Gastroesophageal sphincter (tissue), 4 donors: ENCODE data around the gene DNM3. TPM values are rescaled to one million over a fixed set of nuclear protein-coding genes. Genes with fewer than 3 reads are reported as not detected.

Source experiments
- ATAC-seq: fragments of 150-250 bp; one replicate; pipeline ENCODE4 v1.9.1; 2016; ENCODE audit warnings: mild to moderate bottlenecking, moderate library complexity
- H3K27ac ChIP-seq, 4 donors: fragments of 200-600 bp; sonication (generic) in 3 of 4; 1 replicate in 3 of 4; 2 replicates in 1 of 4; pipeline ENCODE4 v1.5.1; 2016 to 2019
- H3K27me3 ChIP-seq: fragments of 200-600 bp; sonication (generic); one replicate; pipeline ENCODE4 v1.5.1; 2019
- H3K36me3 ChIP-seq, 2 donors: fragments of 200-600 bp; sonication (generic); one replicate each; pipeline ENCODE4 v1.5.1; 2019; ENCODE audit warnings: control low read depth in 1 of 2
- H3K4me1 ChIP-seq, 3 donors: fragments of 200-600 bp; sonication (generic); 1 replicate in 2 of 3; 2 replicates in 1 of 3; pipeline ENCODE4 v1.5.1; 2016 to 2019; ENCODE audit warnings: control low read depth in 2 of 3
- H3K4me3 ChIP-seq, 2 donors: fragments of 200-600 bp; sonication (generic); one replicate each; pipeline ENCODE4 v1.5.1; 2019; ENCODE audit warnings: mild to moderate bottlenecking in 1 of 2, moderate library complexity in 1 of 2
- H3K9me3 ChIP-seq, 3 donors: fragments of 200-600 bp; sonication (generic); one replicate each; pipeline ENCODE4 v1.5.1; 2017 to 2019; ENCODE audit warnings: control low read depth in 2 of 3
- CTCF ChIP-seq, 4 experiments: fragments of 200-600 bp in 2 of 4; fragments of 450-650 bp in 2 of 4; sonication (generic) in 1 of 4; IDR thresholded peaks; one replicate each; pipeline ENCODE4 v1.5.1; 2017 to 2019; ENCODE audit warnings: antibody characterized with exemption in 4 of 4, mild to moderate bottlenecking in 2 of 4, moderate library complexity in 2 of 4
- EP300 ChIP-seq: sonication (generic); formaldehyde crosslinking; IDR thresholded peaks from one replicate; pipeline ENCODE4 v1.6.1; 2017; ENCODE audit warnings: antibody characterized with exemption, mild to moderate bottlenecking
- POLR2A ChIP-seq, 2 donors: fragments of 450-650 bp; IDR thresholded peaks; one replicate each; pipeline ENCODE4 v1.6.1; 2017; ENCODE audit warnings: antibody characterized with exemption in 2 of 2, mild to moderate bottlenecking in 2 of 2, moderate library complexity in 1 of 2
- POLR2AphosphoS5 ChIP-seq: sonication (generic); formaldehyde crosslinking; IDR thresholded peaks from one replicate; pipeline ENCODE4 v1.6.1; 2017; ENCODE audit warnings: antibody characterized with exemption
- WGBS, 2 donors: methylation state at CpG; one replicate each; pipeline ENCODE4 v1.1.5; 2018; ENCODE audit warnings: low coverage in 1 of 2; 5-methylcytosine and 5-hydroxymethylcytosine counted together
- total RNA-seq, 4 donors: library from RNA; depleted of rRNA; stranded (reverse); fragments of >200 nt; gene quantifications; one replicate each; pipeline ENCODE4 v1.1.0, GENCODE V29; 2016

The DNM3 gene
- total RNA-seq: 1 to 10 TPM; 1.9 to 5.0 (median 3.9) TPM

- ATAC-seq: peak; percentile 98
- H3K9me3 ChIP-seq: no peaks in the 10 kb centered on the region
- H3K4me1 ChIP-seq: peaks cover 0 to 16% (median 0%) of the 10 kb centered on the region in 3 donors
- TF ChIP-seq POLR2AphosphoS5: peak; percentile 70
- TF ChIP-seq POLR2A (IDR thresholded peaks at IDR 0.05): peak; percentile 42 to 59
- TF ChIP-seq CTCF (IDR thresholded peaks at IDR 0.05): no peak
- peak within 1 kb of the TSS; percentile 39 to 86 for H3K4me3 ChIP-seq
- whole genome bisulfite sequencing, 2 donors: 0 to 4% methylated on average over 4 to 10 of the region's 85 CpGs
- H3K27me3 ChIP-seq: no peaks in the 10 kb centered on the region
- H3K36me3 ChIP-seq: no peaks in the 10 kb centered on the region
- H3K27ac ChIP-seq: peak within 1 kb of the TSS in 3 of 4 donors; percentile 78 to 86 (median 79)
Measured at GRCh38 chr1:171841050-171841910, at the start of gene DNM3. TSS of gene DNM3 (plus strand) at chr1:171841498. CDS start at chr1:171841657, 159 bp downstream.

DNA sequence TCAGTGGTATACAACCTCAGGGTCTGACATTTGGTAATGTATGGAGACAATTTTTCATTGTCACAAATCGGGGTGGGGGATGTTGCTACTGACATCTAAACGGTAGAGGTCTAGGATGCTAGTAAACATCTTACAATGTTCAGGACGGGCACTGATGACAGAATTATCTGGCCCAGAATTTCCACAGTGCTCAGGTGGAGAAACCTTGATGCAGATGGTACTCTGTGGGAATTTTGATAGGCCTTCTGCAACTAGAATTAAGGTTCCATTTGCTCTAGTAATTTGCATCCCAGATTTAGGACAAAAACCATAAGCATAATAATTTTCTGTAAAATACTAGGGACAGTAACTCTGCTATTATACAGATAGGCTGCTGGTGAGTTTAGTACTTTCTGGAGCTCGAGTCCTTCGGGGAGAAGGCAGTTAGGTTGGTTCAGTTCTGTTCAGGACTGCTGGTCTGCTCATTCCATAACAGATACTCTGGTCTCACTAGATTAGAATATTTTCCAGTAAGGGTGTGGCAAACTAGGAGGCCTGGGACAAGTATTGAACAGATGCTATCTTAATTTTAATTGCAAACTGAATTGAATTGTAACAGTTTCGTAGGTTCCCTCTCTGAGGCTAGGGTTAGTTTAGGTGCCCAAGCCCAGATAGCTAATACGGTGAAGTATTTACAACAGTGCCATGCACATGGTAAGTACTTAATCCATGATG is 48.5 kb upstream of the DNM3 start:
- WGBS, 2 donors: 82 to 86% methylated on average over 6 to 7 of the region's 7 CpGs
- H3K4me1 ChIP-seq: peaks cover 0 to 3% (median 0%) of the 10 kb centered on the region in 3 donors
- no peak for ATAC-seq
- peaks cover 0 to 100% of the 10 kb centered on the region in 2 donors for H3K36me3 ChIP-seq
- no peaks in the 10 kb centered on the region for H3K9me3 ChIP-seq
- H3K27me3 ChIP-seq: no peaks in the 10 kb centered on the region
- H3K4me3 ChIP-seq: no peak overlapping the region
- H3K27ac ChIP-seq: no peak overlapping the region
- TF ChIP-seq POLR2A (IDR thresholded peaks at IDR 0.05): no peak

DNA sequence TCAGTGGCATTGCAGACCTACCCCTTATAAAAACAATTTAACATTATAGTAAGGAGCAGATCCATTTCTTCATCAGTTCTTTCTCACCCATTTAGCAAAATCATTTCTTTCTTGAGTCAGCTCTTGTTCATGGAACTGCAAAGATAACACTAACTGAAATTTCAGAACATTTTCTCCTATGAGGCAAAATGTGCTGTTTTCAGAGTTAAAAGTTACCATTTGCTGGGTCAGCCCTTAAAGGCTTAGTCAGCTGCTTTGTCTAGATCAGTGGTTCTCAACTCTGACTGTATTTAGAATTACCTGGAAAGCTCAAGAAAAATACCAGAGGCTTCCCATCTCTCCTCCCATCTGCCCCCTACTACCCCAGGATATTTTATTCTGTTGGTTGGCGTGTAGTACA is 47.7 kb upstream of the DNM3 start:
- TF ChIP-seq POLR2AphosphoS5 (no peak), EP300 (no peak), CTCF (IDR thresholded peaks at IDR 0.05) (no peak), POLR2A (IDR thresholded peaks at IDR 0.05) (no peak)
- Histone ChIP-seq H3K27ac (no peak overlapping the region), H3K4me3 (no peak overlapping the region), H3K9me3 (no peaks in the 10 kb centered on the region), H3K4me1 (peaks cover 0 to 3% (median 0%) of the 10 kb centered on the region in 3 donors), H3K27me3 (no peaks in the 10 kb centered on the region), H3K36me3 (peaks cover 0 to 100% of the 10 kb centered on the region in 2 donors)
- no peak for ATAC-seq
- 100% methylated on average over 1 of the region's 1 CpG for WGBS, 2 donors

- TF ChIP-seq EP300 (no peak), POLR2A (IDR thresholded peaks at IDR 0.05) (no peak), POLR2AphosphoS5 (no peak), CTCF (IDR thresholded peaks at IDR 0.05) (no peak)
- Histone ChIP-seq H3K27me3 (no peaks in the 10 kb centered on the region), H3K4me3 (no peak overlapping the region), H3K9me3 (no peaks in the 10 kb centered on the region), H3K4me1 (no peaks in the 10 kb centered on the region), H3K36me3 (peaks cover 0 to 98% of the 10 kb centered on the region in 2 donors), H3K27ac (no peak overlapping the region)
- WGBS, 2 donors: 92 to 100% methylated on average over 1 to 3 of the region's 4 CpGs
- no peak for ATAC-seq
Measured at GRCh38 chr1:171794085-171794484, 47.2 kb upstream of the DNM3 start.

- no peaks in the 10 kb centered on the region for H3K27me3 ChIP-seq
- WGBS, 2 donors: 83 to 86% methylated on average over 1 to 4 of the region's 5 CpGs
- no peaks in the 10 kb centered on the region for H3K9me3 ChIP-seq
- peaks cover 0 to 4% (median 0%) of the 10 kb centered on the region in 3 donors for H3K4me1 ChIP-seq
- H3K36me3 ChIP-seq: peaks cover 0 to 73% of the 10 kb centered on the region in 2 donors
- H3K4me3 ChIP-seq: no peak overlapping the region
- H3K27ac ChIP-seq: no peak overlapping the region
- ATAC-seq: no peak
- TF ChIP-seq POLR2A (IDR thresholded peaks at IDR 0.05): no peak
- TF ChIP-seq POLR2AphosphoS5: no peak
- TF ChIP-seq CTCF (IDR thresholded peaks at IDR 0.05): no peak
Measured at GRCh38 chr1:171796592-171796991, 44.7 kb upstream of the DNM3 start.
